Umbilical cord (tissue), 2 donors: Measurements from ENCODE around the gene AKT2. TPM values are rescaled to one million over a fixed set of nuclear protein-coding genes. Genes with fewer than 3 reads are reported as not detected.

ENCODE experiments used
- DNase-seq: peaks from one replicate; pipeline ENCODE4 v3.0.0-alpha.2; 2015; ENCODE audit warnings: low spot score
- total RNA-seq: library from RNA; depleted of rRNA; stranded (reverse); fragments of >200 nt; gene quantifications from one replicate; pipeline ENCODE4 v1.2.3, GENCODE V29; 2014; ENCODE audit warnings: low replicate concordance; ENCODE audit not compliant: insufficient read depth

The AKT2 gene
- total RNA-seq, 1 donor from 2014 or later, result 81.6 TPM

DNA sequence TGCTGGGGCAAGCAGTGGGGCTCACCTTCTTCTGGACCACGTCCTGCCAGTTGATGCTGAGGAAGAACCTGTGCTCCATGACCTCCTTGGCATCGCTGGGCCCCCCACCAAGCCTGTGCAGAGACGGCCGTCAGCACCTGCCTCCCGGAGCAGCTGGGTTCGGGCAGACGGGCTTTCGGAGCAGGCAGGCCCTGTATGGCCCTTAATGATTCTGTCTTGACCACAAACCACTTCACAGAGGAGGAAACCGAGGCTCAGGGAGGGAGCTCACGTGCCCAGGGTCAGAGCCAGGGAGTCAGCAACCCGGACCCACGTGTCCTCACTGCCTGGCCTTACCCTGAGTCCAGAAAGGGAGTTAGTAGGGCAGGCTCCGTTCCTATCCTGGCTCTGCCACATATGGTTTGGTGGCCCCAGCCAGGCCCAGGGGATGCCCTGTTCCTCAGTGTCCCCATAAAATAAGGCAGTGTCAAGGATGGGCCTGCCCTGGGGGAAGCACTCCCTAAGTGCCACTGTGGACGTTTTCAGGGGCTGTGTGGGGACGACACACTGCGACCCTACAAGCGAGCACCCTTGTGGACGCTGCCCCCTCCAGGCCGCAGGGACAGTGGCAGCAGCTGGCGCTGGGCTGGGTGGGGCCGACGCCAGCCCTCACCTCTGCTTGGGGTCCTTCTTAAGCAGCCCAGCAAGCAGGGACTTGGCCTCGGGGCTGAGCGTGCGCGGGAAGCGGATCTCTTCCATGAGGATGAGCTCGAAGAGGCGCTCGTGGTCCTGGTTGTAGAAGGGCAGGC, 49.7 kb downstream of the AKT2 start:
- DNase-seq, result no peak

DNA sequence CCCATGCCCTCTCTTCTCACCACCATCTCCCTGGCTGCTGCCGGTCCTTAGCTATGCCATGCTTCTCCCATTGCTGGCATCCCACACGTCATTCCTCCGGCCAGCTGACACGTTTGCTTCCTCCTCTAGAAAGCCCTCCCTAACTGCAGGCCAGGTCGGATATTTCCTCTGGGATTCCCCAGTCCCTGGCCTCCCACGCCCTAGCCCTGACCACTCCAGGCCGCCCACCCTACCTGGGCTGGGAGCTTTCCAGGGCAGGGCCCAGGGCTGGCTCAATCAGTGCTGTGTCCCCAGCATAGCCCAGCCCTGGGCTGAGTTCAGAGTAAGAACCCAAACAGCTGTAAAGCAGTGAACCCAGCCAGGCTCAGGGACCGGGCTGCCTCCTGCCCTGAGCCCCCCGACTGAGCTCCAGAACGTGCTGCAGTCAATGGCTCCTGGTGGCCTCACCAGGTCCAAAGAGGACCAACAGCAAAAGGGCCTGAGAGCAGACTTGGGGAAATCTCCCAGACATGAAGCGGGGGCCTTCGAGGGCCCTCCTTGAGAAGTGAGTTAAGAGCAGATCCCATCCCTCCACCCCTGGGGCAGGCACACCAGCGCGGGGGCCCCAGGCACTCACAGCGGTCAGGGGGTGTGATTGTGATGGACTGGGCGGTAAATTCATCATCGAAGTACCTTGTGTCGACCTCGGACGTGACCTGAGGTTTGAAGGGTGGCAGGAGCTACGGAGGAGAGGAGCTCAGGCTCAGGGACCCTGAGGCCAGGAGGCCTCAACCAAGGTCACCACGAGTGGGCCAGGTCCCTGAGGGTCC, 50.5 kb downstream of the AKT2 start:
- DNase-seq, result no peak

DNA sequence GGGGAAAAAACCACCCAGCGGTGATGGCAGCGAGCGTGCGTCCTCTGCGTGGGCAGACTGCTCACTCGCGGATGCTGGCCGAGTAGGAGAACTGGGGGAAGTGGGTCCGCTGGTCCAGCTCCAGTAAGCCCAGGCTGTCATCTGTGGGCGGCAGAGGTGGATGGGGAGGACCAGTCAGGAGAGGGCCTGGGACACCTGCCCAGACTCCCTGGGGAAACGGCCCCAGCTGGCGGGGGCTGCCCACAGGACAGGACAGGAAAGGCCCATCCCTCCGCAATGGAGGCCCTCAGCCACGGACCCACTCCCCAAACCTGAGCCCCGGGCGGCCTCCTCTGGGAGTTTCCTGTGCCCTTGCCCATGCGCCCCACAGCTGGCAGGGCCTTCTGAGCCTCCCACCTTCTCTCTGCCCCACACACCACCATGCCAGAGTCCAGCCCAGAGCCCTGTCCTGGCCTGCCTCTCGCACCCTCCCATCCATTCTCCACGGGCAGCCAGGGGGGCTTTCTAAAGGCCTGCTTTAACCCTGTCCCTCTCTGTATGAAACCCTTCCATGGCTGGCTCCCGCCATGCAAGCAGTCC, 51.2 kb downstream of the AKT2 start:
- DNase-seq, result no peak

DNA sequence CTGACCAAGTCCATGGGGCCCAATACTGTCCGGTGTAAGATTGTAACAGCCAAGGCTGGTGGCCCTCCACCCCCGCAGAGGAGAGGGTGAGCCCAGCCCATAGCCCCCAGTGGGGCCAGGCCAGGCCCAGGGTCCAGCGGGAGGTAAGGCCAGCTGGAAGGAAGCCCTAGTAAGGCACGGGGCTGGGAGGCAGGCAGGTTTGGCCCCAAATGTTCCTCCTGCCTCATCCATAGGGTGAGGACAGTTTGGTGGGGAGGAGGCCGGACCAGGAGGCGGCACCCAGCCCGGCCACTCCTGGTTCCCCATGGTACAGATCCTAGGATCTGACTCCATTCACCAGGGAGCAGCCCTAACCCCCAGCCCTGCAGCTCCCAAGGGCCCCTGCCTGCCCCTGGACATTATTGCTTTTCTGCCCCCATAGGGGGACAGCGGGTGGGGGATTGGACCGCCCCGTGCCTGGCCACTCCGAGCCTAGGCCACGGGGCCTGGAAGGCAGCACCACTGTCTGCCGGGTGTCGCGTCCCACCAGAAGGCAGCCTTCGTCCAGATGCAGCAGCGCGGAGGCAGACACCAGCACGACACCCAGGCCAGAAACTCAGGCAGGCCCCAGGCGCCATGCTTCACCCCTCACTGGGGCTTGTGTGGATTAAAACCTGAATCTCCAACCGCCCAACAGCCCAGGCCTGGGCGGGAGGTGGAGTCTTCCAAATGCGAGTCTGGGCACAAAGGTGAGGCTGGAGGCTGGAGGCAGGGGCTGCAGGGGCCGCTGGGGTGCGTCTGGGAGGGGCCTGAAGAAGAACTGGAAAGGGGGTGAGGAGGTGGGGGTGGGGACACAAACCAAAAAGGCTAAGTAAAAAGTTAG, 52.0 kb downstream of the AKT2 start:
- DNase-seq, result no peak

DNA sequence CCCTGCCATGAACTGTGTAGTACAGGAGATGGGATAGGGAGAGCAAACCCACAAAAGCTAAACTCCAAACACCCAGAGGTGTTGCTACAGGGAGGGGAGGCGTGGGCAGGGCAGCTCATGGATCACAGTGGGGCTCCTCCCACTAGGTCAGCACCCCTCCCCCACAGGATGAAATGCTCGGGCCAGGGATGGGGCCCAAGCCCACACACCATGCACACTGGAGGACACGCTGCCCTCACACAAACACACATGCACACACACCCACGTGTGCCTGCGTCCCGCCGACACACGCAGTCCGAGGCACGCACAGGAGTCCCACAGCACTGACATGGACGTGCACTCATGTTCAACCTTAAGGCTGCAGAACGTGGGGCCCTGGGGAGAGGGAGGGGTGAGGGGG, 52.7 kb downstream of the AKT2 start:
- DNase-seq, result no peak

DNA sequence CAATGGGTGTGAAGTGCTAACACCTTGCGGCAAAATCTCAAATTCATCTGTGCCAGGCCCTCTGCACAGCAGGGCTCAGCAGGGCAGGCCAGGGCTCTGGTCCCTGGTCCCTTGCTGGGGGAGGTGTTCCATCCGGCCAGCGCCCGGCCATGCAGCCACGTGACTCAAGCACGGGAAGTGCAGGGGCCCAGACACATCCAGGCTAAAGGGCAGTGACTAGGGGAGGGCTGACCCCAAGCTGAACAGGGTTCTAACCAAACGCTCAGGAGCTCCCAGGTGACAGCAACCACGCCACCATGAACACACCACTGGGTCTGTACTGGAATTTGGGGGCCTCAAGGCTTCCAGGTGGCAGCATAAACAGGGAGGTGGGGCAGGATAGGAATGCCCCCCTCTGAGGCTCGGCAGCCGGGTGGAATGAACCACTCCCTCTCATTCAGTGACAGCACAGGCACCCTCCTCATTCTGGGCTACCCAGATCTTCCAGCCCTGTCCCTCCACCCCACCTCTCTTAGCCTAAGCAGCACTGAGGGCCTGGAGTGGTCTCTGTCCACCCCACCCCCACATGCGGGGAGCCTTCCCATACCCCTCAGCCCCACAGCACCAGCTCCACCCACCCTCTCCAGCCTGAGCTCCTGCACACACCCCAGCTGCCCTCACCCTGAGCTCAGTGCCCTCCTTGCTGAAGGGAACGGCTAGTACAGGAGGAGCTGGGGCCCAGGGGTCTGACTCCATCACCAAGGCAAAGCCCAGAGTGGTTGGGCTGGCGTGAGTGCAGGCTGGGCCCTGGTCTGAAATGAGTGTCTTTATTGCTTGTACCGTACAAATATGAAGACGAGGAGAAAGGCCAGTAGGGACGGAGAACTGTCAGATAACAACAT, 53.4 kb downstream of the AKT2 start:
- no peak for DNase-seq

DNA sequence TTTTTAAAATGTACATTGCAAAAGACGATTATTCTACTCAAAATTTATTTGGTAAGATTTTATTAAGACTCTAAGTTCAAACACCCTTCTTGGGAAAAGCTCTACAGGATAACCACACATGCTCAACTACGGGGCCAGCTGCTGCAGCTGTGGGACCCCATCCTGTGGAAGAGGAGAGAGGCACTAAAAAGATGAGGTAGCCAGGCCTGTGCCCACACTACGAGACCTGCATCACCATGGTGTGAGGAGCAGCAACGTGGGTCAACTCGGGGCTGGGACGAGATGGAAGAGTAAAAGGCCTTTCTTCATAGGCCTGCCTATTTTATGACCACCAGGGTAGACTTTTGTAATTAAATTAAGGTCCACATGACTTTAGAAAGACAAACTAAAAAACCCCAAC, 54.1 kb downstream of the AKT2 start:
- DNase-seq, result no peak

DNA sequence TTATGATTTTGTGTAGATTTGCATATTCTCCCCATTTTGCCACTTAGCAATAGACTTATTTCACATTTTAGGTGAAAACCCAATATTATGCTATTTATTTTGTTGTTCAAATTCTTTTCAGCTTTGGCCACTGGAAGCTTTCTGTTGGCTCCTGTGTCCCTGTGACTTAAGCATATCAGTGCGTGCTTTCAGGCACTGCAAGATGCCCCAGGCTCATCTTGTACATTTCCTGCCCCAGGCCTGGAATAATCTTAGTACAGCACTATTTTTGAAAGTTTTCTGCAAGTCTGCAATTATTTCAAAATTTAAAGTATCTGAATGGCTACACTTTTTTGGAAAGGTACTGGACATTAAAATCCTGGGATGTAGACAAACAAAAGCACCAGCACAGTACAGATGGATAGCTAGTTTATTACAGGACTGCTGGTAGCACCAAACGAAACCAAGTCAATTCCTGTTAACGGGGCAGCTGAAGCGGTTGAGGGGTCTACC, 55.2 kb downstream of the AKT2 start:
- no peak for DNase-seq

DNA sequence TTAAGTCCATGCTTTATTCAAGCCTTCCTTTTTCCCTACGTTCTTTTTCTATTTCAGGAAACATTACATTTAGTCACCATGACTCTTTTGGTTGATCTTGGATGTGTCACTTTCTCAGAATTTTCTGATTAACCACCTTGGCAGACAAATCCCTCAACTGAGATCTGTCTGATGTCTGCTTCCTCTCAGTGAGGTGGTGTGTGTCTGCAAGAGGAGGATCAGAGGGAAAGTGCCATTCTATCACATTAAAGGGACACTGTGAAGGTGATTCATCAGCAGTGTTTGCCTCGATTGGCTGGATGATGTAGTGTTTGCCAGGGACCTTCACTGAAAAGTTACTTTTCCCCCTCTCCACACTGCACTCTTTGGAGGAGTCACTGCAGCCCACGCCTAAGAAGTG, 55.7 kb downstream of the AKT2 start:
- DNase-seq, result no peak

DNA sequence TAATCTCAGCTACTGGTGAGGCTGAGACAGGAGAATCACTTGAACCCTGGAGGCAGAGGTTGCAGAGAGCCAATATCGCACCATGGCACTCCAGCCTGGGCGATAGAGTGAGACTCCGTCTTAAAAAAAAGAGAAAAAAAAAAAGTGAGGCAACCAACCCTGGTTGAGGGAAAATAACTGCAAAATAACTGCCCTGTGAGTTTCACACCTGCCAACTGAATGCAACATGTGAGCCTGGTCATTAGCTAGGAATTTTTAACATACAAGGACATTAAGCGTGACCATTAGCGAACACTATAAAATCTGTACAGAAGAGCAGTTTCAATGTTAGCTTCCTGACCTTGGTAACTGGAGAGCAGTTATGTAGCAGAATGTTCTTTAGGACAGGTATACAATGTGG, 56.3 kb downstream of the AKT2 start:
- DNase-seq, result no peak

DNA sequence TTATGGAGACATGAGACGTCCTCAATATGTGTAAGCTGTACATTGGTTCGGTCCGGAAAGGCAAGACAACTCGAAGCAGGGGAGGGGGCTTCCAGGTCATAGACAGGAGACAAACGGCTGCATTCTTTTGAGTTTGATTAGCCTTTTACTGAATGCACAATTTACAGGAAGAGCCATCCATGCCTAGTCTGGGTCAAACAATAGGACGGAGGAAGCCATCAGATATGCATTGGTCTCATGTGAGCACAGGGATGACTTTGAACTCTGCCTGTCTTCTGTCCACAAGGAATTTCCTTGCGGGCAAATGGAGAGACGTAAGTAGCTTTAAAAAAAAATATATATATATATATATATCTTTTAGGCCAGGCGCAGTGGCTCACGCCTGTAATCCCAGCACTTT, 56.8 kb downstream of the AKT2 start:
- DNase-seq, result no peak

DNA sequence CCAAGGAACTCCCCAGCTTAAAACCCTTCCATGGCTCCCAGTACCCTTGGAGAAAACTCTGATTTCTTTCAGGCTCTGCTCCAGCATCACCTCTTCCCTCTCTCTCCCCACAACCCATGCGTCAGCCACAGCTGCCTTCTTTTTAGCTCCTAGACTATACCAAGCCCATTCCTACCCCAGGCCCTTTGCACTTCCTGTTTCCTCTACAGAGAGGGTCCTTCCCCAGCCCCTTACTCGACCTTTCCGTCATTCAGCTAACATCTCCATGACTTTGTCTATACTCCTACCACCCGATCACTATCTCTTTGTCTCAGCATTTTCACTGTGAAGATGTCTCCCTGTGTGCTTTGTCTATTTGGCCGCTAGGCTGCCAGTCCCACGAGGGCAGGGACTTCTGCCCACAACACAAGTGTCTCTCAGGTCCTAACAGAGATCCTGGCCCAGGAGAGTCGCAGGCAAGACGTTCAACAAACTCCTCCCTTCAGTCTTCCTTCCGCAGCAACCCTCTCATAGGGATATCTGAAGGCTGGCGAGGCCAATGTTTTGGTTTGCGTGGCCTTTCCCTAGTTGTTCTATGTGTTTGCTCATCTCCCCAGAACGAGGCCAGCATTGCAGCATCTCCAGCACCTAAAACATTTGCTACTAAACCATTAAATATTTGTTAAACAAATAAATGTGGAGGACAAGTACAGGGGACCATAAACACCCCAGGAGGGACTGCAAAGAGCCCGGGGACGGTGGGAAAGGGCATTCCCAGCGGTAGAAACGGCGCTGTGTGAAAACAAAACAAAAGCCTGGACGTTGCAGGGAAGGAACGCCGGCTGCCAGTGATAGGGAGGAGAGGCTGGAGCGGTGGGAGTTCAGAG, 59.5 kb downstream of the AKT2 start:
- DNase-seq, result no peak

DNA sequence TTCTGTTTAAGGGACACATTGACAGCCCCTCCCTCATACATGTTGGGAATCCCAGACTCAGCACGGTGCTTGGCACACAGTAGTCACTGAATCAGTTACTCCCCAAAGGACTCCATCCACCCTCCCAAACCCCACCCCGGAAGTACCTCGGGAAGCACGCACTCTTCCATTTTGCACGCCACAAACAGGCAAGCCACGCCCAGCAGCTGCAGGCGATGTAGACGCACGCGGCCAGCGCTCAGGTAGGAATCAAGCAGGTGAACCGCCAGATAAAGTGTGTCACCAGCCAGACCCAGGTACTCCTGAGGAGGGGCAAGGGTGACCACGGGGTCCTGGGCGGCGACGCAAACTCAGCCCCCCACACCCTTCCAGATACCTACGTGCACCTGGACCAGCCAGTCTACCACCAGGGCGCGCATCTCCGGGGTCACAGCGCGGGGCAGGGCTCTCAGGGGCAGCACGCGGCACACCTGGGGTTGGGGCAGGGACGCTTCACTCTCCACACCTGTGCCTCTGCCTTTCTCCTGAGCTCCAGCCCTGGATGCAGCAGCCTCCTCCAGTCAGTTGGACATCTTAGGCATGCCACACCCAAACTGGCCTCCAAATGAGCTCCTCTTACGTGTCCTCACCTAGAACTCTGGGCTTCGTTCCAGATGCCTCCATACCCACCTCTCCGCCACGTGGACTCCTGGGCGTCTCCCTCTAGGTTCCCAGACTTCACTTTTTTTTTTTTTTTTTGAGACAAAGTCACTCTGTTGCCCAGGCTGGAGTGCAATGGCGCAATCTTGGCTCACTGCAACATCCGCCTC, 60.6 kb downstream of the AKT2 start:
- DNase-seq, result no peak

DNA sequence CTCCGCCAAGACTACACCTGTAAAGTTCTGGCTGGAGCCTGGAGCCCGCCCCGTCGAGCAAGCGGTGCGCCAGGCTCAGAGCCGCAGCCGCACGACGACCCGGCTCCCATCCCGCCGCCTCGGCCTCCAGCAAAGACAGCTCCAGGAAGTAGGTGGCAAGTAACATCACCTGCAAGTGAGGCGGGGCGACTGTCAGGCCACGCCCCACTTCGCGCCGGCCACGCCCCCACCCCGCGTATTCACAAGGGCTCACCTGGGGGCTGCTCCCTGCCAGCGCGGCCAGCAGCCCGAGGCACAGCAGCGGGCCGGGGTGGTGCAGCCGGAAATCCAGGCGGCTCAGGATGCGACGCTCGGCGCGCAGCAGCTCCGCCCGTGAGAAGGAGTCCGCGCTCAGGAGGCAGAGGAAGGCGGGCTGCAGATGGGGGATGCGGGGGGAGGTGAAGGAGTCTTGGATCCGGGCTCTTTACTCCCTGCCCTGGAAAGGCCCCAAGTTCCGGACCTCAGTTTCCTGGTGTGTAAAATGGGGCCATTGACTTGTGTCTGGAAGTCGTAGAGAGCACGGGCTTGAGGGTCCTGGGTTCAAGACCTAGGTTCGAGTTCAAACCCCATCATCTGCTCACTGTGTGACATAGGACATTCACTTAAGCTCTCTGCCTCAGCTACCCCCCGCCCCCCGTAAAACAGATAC, 61.9 kb downstream of the AKT2 start:
- no peak for DNase-seq

DNA sequence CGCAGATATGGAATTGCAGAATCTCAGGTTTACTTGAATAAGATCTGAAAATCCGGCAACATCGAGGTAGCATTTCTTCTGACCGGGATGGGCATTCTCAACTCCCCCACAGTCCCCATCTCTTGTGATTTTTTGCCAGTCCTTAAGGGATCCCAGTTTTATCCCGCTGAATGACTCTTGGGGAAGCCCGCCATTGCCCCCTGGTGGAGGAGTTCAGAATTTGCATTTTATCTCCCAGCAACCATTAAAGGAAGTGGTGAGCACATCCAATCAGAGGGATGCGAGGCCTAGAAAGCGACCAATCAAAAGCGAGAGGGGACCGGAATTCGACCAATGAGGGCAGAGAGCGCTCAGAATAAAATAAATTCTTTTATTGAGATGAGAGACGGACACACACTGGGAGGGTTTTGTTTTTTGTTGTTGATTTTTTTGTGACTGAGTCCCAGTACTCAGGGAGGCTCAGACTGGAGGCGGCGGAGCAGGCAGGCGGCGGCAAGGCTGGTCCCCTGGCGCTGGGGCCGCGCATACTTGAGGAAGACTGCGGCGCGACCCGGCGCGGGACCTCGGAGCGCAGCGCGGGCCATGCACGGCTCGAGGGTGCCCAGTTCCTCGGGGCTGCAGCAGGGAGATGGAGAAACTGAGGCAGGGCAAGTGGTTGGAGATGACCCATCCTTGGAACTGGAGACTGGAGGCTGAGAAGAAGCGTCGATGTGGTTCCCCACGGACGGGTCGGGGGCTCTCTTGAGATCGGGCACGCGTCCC, 63.1 kb downstream of the AKT2 start:
- DNase-seq, result peak; percentile 89

DNA sequence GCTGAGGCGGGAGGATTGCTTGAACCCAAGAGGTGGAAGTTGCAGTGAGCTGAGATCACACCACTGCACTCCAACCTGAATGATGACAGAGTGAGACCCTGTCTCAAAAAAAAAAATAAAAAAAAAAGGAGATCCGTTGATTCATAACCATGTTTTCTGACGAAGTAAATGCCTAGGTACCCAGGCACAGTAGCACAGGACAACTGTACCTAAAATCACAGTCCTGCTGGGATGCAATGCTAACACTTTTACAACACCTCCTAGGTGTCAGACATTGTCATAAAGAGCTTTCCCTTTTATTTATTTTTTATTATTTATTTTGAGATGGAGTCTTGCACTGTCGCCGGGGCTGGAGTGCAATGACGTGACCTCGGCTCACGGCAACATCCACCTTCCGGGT, 64.5 kb downstream of the AKT2 start:
- DNase-seq, result no peak

DNA sequence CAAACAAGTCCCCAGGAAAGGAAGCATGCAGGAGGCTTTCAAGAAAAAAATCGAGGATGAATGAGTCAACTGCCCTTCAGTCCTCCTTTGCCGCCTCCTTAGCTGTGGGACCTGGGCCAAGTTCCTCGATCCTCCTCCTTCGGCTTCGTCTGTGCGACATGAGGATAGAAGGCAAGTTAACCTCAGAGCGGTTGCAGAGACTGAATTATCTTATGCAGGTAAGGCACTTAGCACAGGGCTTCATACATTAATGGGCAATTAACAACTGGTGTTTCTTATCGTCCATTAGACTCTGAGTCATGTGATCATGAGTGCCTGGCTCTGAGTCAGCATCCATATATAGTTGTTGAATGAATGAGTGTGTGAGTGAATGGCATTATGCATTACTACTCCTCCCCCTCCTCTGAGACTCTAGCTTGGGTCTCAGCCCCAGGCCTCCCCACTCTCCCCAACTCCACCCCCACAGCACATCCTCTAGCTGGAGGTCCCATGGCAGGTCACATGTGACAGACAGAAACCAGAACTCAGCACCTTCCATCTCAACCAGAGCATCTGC, 65.3 kb downstream of the AKT2 start:
- no peak for DNase-seq
